HG02973 (cell line): ENCODE results near the gene MPHOSPH8.
"Not testable (repeated sequence)": the region's sequence is repeated elsewhere in the genome, so short reads cannot be mapped to it uniquely, and the experiment has no call there.

Experiments used
- ATAC-seq: cut with Tn5 transposase; IDR thresholded peaks from one replicate; pipeline ENCODE4 v1.9.1; 2021; ENCODE audit warnings: moderate library complexity; ENCODE audit not compliant: unreplicated experiment

MPHOSPH8 gene

DNA sequence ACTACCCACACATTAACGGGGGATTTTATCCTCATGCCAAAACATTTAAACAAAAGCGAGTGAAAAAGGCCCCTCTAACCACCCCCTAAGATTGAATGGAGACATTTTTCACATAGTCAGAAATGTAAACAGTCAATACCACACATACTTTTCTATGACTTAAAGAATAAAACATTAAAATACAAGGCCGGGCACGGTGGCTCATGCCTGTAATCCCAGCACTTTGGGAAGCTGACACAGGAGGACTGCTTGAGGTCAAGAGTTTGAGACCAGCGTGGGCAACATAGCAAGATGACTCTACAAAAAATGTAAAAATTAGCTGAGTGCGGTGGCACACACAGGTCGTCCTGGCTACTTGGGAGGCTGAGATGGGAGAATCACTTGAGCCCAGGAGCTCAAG is 47.3 kb downstream of the MPHOSPH8 start:
- no peak for ATAC-seq

GRCh38 chr13:19681517-19681916 is 48.1 kb downstream of the MPHOSPH8 start:
- no peak for ATAC-seq

GRCh38 chr13:19685034-19685433 is 51.6 kb downstream of the MPHOSPH8 start:
- ATAC-seq: no peak

GRCh38 chr13:19685437-19685836 is 52.0 kb downstream of the MPHOSPH8 start:
- ATAC-seq: no peak

- ATAC-seq: not testable (repeated sequence)
Observed at GRCh38 chr13:19691447-19691846, 58.0 kb downstream of the MPHOSPH8 start.

DNA sequence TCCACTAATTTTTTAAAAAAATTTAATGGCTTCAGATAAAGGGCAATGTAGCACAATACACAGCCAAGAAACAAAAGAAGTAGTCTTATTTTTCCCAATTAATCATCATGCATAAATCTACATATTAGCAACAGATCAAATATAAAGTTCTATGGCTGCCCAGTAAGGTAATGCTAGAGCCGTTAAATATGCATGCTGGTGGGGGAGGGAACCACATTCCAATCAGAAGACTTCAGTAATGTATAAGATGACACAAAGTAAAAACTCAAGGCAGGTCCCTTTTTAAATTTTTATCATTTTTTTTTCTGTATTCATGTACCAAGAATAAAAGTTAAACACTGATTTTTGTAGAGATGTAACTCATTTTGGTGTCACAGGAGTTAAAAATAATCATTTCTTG is 62.0 kb downstream of the MPHOSPH8 start:
- no peak for ATAC-seq

DNA sequence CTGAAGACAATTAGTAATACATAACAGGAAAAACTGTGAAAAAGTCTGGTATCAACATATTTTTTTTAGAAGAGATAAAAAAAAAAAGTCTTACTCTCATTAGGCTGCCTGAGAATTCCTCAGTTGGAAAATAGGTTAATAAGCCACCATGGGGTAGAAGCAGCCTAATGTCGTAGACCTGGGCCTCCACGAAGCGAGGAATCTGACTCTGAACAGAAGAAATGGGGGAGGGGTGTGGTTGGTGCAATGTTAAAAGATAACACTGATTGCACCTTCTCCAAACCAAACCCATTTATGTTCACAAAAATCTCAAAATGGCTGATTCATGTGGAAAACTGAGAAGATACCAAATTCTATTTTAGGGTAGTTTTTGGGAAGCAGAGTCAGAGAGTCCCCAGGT is 62.4 kb downstream of the MPHOSPH8 start:
- ATAC-seq: no peak

- not testable (repeated sequence) for ATAC-seq
Observed at GRCh38 chr13:19700963-19701362, 67.5 kb downstream of the MPHOSPH8 start.

GRCh38 chr13:19701619-19702018 is 68.2 kb downstream of the MPHOSPH8 start:
- ATAC-seq: not testable (repeated sequence)

DNA sequence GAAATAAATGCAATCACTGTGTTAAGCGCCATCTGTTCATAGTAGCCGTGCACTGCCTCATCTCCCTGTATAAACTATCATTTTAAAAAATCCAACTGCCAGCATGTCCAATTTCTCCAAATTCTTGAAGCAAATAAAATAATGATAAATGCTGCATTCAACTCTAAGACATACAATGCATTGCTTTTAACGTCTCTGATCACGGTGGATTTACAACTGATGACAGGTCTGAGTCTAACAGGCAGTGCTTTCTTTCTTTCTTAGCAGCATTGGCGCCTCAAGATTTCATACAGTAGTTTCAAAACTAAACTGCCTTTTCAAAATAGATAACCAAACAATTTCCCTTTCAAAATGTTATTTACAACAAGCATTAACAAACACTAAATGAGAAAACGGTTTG is 70.8 kb downstream of the MPHOSPH8 start:
- not testable (repeated sequence) for ATAC-seq

DNA sequence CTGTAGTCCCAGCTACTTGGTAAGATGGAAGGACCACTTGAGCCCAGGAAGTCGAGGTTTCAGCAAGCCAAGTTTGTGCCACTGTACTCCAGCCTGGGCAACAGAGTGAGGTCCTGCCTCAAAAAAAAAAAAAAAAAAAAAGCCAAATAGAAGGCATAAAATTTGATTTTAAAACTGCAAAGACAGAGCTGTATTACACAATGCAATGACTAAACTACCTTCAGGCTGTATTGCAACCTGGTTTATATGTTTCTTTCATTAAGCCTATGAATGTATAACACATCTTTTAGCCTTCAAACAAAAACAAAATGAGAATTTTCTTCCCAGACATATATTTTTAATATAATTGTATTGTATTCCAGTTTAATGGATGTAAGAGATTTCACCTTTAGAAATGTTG is 75.6 kb downstream of the MPHOSPH8 start:
- ATAC-seq: not testable (repeated sequence)

GRCh38 chr13:19709782-19710181 is 76.3 kb downstream of the MPHOSPH8 start:
- ATAC-seq: not testable (repeated sequence)

GRCh38 chr13:19713186-19713965 is 79.9 kb downstream of the MPHOSPH8 start:
- ATAC-seq: no peak

GRCh38 chr13:19720039-19720438 is 86.6 kb downstream of the MPHOSPH8 start:
- no peak for ATAC-seq
